ENCODE measurements around the gene PACSIN2.

GRCh38 chr22:42967005-42967404 lies 47.9 kb downstream of the PACSIN2 start:
- no peak for TF ChIP-seq EZH2phosphoT487 (IDR thresholded peaks at IDR 0.05; ENCODE audit: low read length)
- TF ChIP-seq, protein P1, sequence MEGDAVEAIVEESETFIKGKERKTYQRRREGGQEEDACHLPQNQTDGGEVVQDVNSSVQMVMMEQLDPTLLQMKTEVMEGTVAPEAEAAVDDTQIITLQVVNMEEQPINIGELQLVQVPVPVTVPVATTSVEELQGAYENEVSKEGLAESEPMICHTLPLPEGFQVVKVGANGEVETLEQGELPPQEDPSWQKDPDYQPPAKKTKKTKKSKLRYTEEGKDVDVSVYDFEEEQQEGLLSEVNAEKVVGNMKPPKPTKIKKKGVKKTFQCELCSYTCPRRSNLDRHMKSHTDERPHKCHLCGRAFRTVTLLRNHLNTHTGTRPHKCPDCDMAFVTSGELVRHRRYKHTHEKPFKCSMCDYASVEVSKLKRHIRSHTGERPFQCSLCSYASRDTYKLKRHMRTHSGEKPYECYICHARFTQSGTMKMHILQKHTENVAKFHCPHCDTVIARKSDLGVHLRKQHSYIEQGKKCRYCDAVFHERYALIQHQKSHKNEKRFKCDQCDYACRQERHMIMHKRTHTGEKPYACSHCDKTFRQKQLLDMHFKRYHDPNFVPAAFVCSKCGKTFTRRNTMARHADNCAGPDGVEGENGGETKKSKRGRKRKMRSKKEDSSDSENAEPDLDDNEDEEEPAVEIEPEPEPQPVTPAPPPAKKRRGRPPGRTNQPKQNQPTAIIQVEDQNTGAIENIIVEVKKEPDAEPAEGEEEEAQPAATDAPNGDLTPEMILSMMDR (IDR thresholded peaks at IDR 0.05; ENCODE audit: low read length): no peak

Data from MM.1S (cell line).